ENCODE measurements around the gene KAT7.

DNA sequence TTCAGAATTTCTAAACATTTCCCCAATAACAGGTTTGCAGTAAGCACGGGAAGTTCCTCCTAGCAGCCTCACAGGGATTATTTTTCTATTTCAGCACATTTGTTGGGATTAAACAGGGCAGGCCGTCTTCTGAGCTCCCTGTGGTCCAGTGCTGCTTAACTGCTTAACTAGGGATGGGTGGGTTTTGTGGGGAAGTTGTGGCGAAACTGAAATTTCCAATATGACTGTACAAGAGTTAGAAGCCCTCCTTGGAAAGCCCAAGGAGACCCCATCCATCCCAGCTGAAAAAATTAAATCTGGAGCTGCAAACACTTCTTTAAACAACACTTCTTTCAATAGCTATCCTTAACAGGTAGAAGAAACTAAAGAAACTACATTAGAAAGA lies 46.8 kb upstream of the KAT7 start:
- TF ChIP-seq, protein P1, sequence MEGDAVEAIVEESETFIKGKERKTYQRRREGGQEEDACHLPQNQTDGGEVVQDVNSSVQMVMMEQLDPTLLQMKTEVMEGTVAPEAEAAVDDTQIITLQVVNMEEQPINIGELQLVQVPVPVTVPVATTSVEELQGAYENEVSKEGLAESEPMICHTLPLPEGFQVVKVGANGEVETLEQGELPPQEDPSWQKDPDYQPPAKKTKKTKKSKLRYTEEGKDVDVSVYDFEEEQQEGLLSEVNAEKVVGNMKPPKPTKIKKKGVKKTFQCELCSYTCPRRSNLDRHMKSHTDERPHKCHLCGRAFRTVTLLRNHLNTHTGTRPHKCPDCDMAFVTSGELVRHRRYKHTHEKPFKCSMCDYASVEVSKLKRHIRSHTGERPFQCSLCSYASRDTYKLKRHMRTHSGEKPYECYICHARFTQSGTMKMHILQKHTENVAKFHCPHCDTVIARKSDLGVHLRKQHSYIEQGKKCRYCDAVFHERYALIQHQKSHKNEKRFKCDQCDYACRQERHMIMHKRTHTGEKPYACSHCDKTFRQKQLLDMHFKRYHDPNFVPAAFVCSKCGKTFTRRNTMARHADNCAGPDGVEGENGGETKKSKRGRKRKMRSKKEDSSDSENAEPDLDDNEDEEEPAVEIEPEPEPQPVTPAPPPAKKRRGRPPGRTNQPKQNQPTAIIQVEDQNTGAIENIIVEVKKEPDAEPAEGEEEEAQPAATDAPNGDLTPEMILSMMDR (IDR thresholded peaks at IDR 0.05; ENCODE audit: insufficient read depth, low read length), result no peak
- no peak for TF ChIP-seq SPI1 (IDR thresholded peaks at IDR 0.05; ENCODE audit: borderline replicate concordance, low read depth)
